Ishikawa (cell line): Measurements from ENCODE around the gene CREBRF.

Experiments
- CEBPB ChIP-seq: IDR thresholded peaks from 2 replicates; pipeline ENCODE4 v1.6.1; 2012
- CREB1 ChIP-seq: IDR thresholded peaks from 2 replicates; pipeline ENCODE4 v1.6.1; 2012; ENCODE audit warnings: low read depth
- EGR1 ChIP-seq: IDR thresholded peaks from 2 replicates; pipeline ENCODE4 v1.6.1; 2012
- EP300 ChIP-seq: IDR thresholded peaks from 2 replicates; pipeline ENCODE4 v1.6.1; 2012; ENCODE audit warnings: borderline replicate concordance
- FOXM1 ChIP-seq: IDR thresholded peaks from 2 replicates; pipeline ENCODE4 v1.6.1; 2012; ENCODE audit warnings: low read depth, borderline replicate concordance
- MAX ChIP-seq: IDR thresholded peaks from 2 replicates; pipeline ENCODE4 v1.6.1; 2012
- NFIC ChIP-seq: IDR thresholded peaks from 2 replicates; pipeline ENCODE4 v1.6.1; 2012
- RAD21 ChIP-seq: IDR thresholded peaks from 2 replicates; pipeline ENCODE4 v1.6.1; 2012; ENCODE audit warnings: low read depth
- REST ChIP-seq: IDR thresholded peaks from 2 replicates; pipeline ENCODE4 v1.6.1; 2012; ENCODE audit warnings: low read depth, mild to moderate bottlenecking
- TAF1 ChIP-seq: IDR thresholded peaks from 2 replicates; pipeline ENCODE4 v1.6.1; 2012; ENCODE audit warnings: low read depth, mild to moderate bottlenecking
- TCF12 ChIP-seq: IDR thresholded peaks from 2 replicates; pipeline ENCODE4 v1.6.1; 2012; ENCODE audit warnings: low read depth
- TEAD4 ChIP-seq: IDR thresholded peaks from 2 replicates; pipeline ENCODE4 v1.6.1; 2012
- USF1 ChIP-seq: IDR thresholded peaks from 2 replicates; pipeline ENCODE4 v1.6.1; 2012
- YY1 ChIP-seq: IDR thresholded peaks from 2 replicates; pipeline ENCODE4 v1.6.1; 2012; ENCODE audit warnings: low read depth
- ZBTB7A ChIP-seq: IDR thresholded peaks from 2 replicates; pipeline ENCODE4 v1.6.1; 2012; ENCODE audit warnings: low read depth

Gene CREBRF

GRCh38 chr5:173011566-173011965 lies 44.6 kb upstream of the CREBRF start:
- TF ChIP-seq TEAD4: no peak
- TF ChIP-seq RAD21: no peak
- no peak for TF ChIP-seq NFIC
- no peak for TF ChIP-seq ZBTB7A
- no peak for TF ChIP-seq EP300
- TF ChIP-seq CEBPB: no peak
- TF ChIP-seq TAF1: no peak
- TF ChIP-seq YY1: no peak
- no peak for TF ChIP-seq EGR1
- TF ChIP-seq FOXM1: no peak
- no peak for TF ChIP-seq CREB1
- TF ChIP-seq USF1: no peak
- TF ChIP-seq MAX: no peak
- no peak for TF ChIP-seq TCF12

GRCh38 chr5:173012882-173013281 lies 43.3 kb upstream of the CREBRF start:
- TF ChIP-seq CREB1 (no peak), CEBPB (peak; percentile 29; the same call in 1 of the 2 replicates)

GRCh38 chr5:173014671-173015070 lies 41.5 kb upstream of the CREBRF start:
- TF ChIP-seq EGR1 (no peak), REST (no peak), EP300 (no peak), USF1 (no peak), CEBPB (no peak), MAX (no peak), YY1 (no peak), ZBTB7A (no peak), NFIC (no peak), RAD21 (no peak), TAF1 (no peak), FOXM1 (no peak)

GRCh38 chr5:173015192-173015591 lies 41.0 kb upstream of the CREBRF start:
- TF ChIP-seq CEBPB (no peak), NFIC (no peak), EP300 (no peak), FOXM1 (no peak), ZBTB7A (no peak), YY1 (no peak), TAF1 (no peak), RAD21 (no peak), TEAD4 (no peak), EGR1 (no peak), USF1 (no peak), TCF12 (no peak), CREB1 (no peak)

GRCh38 chr5:173015598-173016455 lies 40.3 kb upstream of the CREBRF start:
- no peak for TF ChIP-seq TAF1
- TF ChIP-seq CEBPB: no peak
- TF ChIP-seq EGR1: no peak
- no peak for TF ChIP-seq RAD21
- TF ChIP-seq REST: no peak
- TF ChIP-seq ZBTB7A: no peak
